DND-41 (cell line): ENCODE results near the gene FAM53A.

ENCODE experiments used
- CTCF ChIP-seq: IDR thresholded peaks from 2 replicates; pipeline ENCODE4 v1.5.1; 2012; ENCODE audit warnings: borderline replicate concordance, low read length, moderate library complexity, mild to moderate bottlenecking; ENCODE audit not compliant: poor library complexity, severe bottlenecking; ENCODE audit errors: extremely low read depth
- EZH2 ChIP-seq: IDR thresholded peaks from 3 replicates; pipeline ENCODE4 v1.6.1; 2012; ENCODE audit warnings: borderline replicate concordance, low read depth, mild to moderate bottlenecking, moderate library complexity, low read length, inconsistent platforms; ENCODE audit not compliant: severe bottlenecking

- TF ChIP-seq CTCF (no peak), EZH2 (no peak)
These were observed 27.6 kb upstream of the FAM53A start for GRCh38 chr4:1711571-1712215.
